DND-41 (cell line): ENCODE data around the gene WDR62.

Experiments used
- ATAC-seq: fragments of 200-7000 bp; cut with Tn5 transposase; 3 replicates; pipeline ENCODE4 v1.9.1; 2021; ENCODE audit warnings: low read depth; ENCODE audit not compliant: insufficient read depth
- DNase-seq: peaks from one replicate; pipeline ENCODE4 v3.0.0-alpha.2; 2020
- H2AFZ ChIP-seq: 2 replicates; pipeline ENCODE4 v1.6.0; 2012; ENCODE audit warnings: low read depth, low read length
- H3K27ac ChIP-seq: 2 replicates; pipeline ENCODE4 v1.5.1; 2012; ENCODE audit warnings: low read length, inconsistent platforms
- H3K27me3 ChIP-seq: fragments of 200-600 bp; sonication (generic); 2 replicates; pipeline ENCODE4 v1.6.0; 2012; ENCODE audit warnings: low read length, mild to moderate bottlenecking, inconsistent platforms; ENCODE audit not compliant: insufficient read depth, poor library complexity
- H3K36me3 ChIP-seq: 2 replicates; pipeline ENCODE4 v1.5.1; 2012; ENCODE audit warnings: low read length, inconsistent platforms; ENCODE audit not compliant: insufficient read depth
- H3K4me1 ChIP-seq: 2 replicates; pipeline ENCODE4 v1.5.1; 2012; ENCODE audit warnings: mild to moderate bottlenecking, low read length; ENCODE audit not compliant: insufficient read depth
- H3K4me2 ChIP-seq: 2 replicates; pipeline ENCODE4 v1.6.0; 2012; ENCODE audit warnings: mild to moderate bottlenecking, moderate library complexity, low read length, inconsistent platforms; ENCODE audit not compliant: insufficient read depth
- H3K4me3 ChIP-seq, 2 experiments: fragments of 200-600 bp in 1 of 2; shearing (Covaris generic) in 1 of 2; 2 replicates each; pipeline ENCODE4 v1.5.1; 2012 to 2016; ENCODE audit warnings: inconsistent platforms in 2 of 2, low read length in 2 of 2, mild to moderate bottlenecking in 2 of 2, low read depth in 1 of 2, moderate library complexity in 1 of 2
- H3K79me2 ChIP-seq: 2 replicates; pipeline ENCODE4 v1.6.0; 2012; ENCODE audit warnings: low read length, inconsistent platforms; ENCODE audit not compliant: insufficient read depth
- H3K9ac ChIP-seq: 2 replicates; pipeline ENCODE4 v1.6.0; 2012; ENCODE audit warnings: low read depth, mild to moderate bottlenecking, inconsistent platforms, low read length, moderate library complexity
- H3K9me3 ChIP-seq: 2 replicates; pipeline ENCODE4 v1.5.1; 2012; ENCODE audit warnings: low read length, moderate library complexity, mild to moderate bottlenecking, inconsistent platforms; ENCODE audit not compliant: insufficient read depth, severe bottlenecking
- H4K20me1 ChIP-seq: 2 replicates; pipeline ENCODE4 v1.6.0; 2012; ENCODE audit warnings: low read length; ENCODE audit not compliant: insufficient read depth
- EZH2 ChIP-seq: IDR thresholded peaks from 3 replicates; pipeline ENCODE4 v1.6.1; 2012; ENCODE audit warnings: borderline replicate concordance, low read depth, mild to moderate bottlenecking, moderate library complexity, low read length, inconsistent platforms; ENCODE audit not compliant: severe bottlenecking
- TF ChIP-seq, protein P1 (sequence below): IDR thresholded peaks from 2 replicates; pipeline ENCODE4 v1.5.1; 2012; ENCODE audit warnings: borderline replicate concordance, low read length, moderate library complexity, mild to moderate bottlenecking; ENCODE audit not compliant: poor library complexity, severe bottlenecking; ENCODE audit errors: extremely low read depth

The WDR62 gene

DNA sequence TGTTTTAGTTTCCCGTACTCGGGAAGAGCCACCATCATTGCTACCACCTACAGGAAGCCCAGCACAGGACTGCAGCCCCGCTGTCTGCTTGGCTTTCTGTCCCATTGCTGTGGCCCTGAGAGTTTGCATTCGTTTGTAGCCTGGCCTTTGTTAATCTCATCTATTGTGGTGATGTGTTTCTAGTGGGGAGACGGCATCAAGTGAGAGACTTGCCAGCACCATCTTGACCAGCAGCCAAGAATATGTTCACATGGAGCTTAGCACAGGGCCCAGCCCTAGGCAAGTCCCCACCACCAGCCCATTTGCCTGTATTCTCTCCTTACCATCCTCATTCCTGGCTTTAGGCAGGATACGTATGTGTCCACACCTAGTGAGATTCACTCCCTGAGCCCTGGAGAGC is 39.0 kb downstream of the WDR62 start:
- ATAC-seq, result no peak
- Histone ChIP-seq H3K9ac (no peak overlapping the region), H3K4me2 (no peak overlapping the region), H4K20me1 (peaks cover 8% of the 10 kb centered on the region), H3K36me3 (peaks cover 95% of the 10 kb centered on the region), H3K27me3 (no peaks in the 10 kb centered on the region), H3K79me2 (no peaks in the 10 kb centered on the region), H3K4me1 (no peaks in the 10 kb centered on the region), H3K27ac (no peak overlapping the region), H2AFZ (no peak overlapping the region), H3K4me3 (no peak overlapping the region), H3K9me3 (no peaks in the 10 kb centered on the region)
- DNase-seq, result no peak
- TF ChIP-seq, protein P1, sequence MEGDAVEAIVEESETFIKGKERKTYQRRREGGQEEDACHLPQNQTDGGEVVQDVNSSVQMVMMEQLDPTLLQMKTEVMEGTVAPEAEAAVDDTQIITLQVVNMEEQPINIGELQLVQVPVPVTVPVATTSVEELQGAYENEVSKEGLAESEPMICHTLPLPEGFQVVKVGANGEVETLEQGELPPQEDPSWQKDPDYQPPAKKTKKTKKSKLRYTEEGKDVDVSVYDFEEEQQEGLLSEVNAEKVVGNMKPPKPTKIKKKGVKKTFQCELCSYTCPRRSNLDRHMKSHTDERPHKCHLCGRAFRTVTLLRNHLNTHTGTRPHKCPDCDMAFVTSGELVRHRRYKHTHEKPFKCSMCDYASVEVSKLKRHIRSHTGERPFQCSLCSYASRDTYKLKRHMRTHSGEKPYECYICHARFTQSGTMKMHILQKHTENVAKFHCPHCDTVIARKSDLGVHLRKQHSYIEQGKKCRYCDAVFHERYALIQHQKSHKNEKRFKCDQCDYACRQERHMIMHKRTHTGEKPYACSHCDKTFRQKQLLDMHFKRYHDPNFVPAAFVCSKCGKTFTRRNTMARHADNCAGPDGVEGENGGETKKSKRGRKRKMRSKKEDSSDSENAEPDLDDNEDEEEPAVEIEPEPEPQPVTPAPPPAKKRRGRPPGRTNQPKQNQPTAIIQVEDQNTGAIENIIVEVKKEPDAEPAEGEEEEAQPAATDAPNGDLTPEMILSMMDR, result no peak
- TF ChIP-seq EZH2, result no peak

- Histone ChIP-seq H3K9ac (no peak overlapping the region), H3K27ac (no peak overlapping the region), H3K27me3 (no peaks in the 10 kb centered on the region), H3K4me2 (no peak overlapping the region), H3K79me2 (no peaks in the 10 kb centered on the region), H4K20me1 (peaks cover 13% of the 10 kb centered on the region; the same call in 1 of the 2 replicates), H3K36me3 (peaks cover 94% of the 10 kb centered on the region), H2AFZ (no peak overlapping the region), H3K4me1 (no peaks in the 10 kb centered on the region), H3K4me3 (no peak overlapping the region), H3K9me3 (no peaks in the 10 kb centered on the region)
- ATAC-seq (no peak), DNase-seq (no peak)
- TF ChIP-seq, protein P1, result no peak
- no peak for TF ChIP-seq EZH2
Measured at GRCh38 chr19:36097036-36097435, 42.3 kb downstream of the WDR62 start.

GRCh38 chr19:36099166-36099785 is 44.6 kb downstream of the WDR62 start:
- no peak for DNase-seq
- Histone ChIP-seq H3K4me1 (no peaks in the 10 kb centered on the region), H3K4me2 (no peak overlapping the region), H3K4me3 (no peak overlapping the region), H2AFZ (no peak overlapping the region), H3K27me3 (no peaks in the 10 kb centered on the region), H3K36me3 (peaks cover 94% of the 10 kb centered on the region), H3K27ac (no peak overlapping the region), H3K9me3 (no peaks in the 10 kb centered on the region), H3K9ac (no peak overlapping the region), H3K79me2 (no peaks in the 10 kb centered on the region), H4K20me1 (peaks cover 23% of the 10 kb centered on the region)
- TF ChIP-seq, protein P1, result no peak
- no peak for TF ChIP-seq EZH2
- no peak for ATAC-seq
